ENCODE data around the gene WNT16. TPM values are rescaled to one million over a fixed set of nuclear protein-coding genes. Genes with fewer than 3 reads are reported as not detected.
A peak's percentile ranks its signal among the peaks of the same experiment; 100 is the strongest.

WNT16 gene
- total RNA-seq, 1 donor from 2014 or later = not detected

DNA sequence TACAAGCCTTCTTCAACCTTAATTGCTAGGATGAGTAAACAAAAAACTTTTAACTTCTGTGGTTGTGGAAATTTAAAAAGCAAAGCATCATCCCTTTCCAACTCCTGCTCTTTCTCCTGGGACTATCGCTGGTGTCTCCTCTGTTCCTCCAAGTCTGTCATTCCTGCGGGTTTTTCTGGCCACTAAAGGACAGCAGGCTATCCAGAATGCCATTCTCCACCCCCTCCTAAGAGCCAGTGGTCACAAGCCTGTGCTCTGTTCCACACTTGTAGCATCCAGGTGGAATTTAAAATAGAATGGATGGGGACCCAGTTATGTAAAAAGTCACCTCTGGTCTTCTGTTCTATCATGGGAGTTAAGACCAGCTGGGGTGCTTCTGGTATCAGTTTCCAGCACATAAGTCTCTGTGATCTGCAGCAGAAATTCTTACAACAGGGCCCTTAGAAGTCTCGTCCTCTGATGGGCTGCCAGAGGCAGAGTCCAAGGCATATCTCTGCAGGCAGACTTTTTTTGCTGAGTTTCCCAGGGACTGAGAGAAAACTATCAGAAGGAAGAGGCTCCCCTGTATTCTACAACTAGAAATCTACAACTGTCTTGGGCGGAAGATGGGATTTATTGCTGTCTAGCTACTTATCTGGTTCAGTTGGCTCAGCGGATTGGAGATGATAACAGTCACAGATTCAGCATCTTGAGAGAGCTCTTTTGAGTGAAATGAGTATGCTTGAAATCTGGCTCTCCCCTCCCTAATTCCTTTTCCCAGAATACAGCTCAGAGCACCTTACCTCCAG, 5.1 kb upstream of the WNT16 start:
- H3K27me3 Mint-ChIP-seq = peaks cover 30% of the 10 kb centered on the region
- DNase-seq (ENCODE audit: low spot score, unreplicated experiment) = no peak
- H3K36me3 Mint-ChIP-seq (ENCODE audit: insufficient read depth) = no peaks in the 10 kb centered on the region
- H3K4me1 Mint-ChIP-seq (ENCODE audit: low read depth) = peaks cover 6% of the 10 kb centered on the region
- no peak overlapping the region for H3K27ac Mint-ChIP-seq
- TF ChIP-seq, protein P1, sequence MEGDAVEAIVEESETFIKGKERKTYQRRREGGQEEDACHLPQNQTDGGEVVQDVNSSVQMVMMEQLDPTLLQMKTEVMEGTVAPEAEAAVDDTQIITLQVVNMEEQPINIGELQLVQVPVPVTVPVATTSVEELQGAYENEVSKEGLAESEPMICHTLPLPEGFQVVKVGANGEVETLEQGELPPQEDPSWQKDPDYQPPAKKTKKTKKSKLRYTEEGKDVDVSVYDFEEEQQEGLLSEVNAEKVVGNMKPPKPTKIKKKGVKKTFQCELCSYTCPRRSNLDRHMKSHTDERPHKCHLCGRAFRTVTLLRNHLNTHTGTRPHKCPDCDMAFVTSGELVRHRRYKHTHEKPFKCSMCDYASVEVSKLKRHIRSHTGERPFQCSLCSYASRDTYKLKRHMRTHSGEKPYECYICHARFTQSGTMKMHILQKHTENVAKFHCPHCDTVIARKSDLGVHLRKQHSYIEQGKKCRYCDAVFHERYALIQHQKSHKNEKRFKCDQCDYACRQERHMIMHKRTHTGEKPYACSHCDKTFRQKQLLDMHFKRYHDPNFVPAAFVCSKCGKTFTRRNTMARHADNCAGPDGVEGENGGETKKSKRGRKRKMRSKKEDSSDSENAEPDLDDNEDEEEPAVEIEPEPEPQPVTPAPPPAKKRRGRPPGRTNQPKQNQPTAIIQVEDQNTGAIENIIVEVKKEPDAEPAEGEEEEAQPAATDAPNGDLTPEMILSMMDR (IDR thresholded peaks at IDR 0.05; ENCODE audit: unreplicated experiment) = no peak
- H3K4me3 Mint-ChIP-seq (ENCODE audit: low read depth) = no peak overlapping the region
- no peaks in the 10 kb centered on the region for H3K9me3 Mint-ChIP-seq (ENCODE audit: low read depth)

DNA sequence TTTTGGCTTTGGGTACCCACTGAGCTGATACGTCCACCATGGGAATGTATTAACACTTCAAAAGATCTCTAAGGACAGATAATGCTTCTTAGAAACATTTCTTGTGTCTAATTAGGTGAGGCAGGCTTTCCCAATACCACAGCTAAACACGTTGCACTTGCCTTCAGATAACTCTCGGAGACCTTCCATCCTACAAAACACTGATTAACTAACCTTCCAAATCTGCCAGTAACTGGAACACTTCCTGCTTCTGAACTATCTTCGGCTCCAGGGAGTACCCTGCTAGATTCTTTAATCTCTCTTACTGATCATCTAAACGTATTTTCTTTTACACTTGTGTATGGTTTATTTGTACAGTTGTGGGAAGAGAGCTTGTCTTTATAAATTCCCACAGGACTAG, 1.1 kb upstream of the WNT16 start:
- Mint-ChIP-seq H3K4me3 (ENCODE audit: low read depth) (no peak overlapping the region), H3K27ac (no peak overlapping the region), H3K27me3 (peaks cover 57% of the 10 kb centered on the region), H3K9me3 (ENCODE audit: low read depth) (no peaks in the 10 kb centered on the region), H3K4me1 (ENCODE audit: low read depth) (peaks cover 14% of the 10 kb centered on the region), H3K36me3 (ENCODE audit: insufficient read depth) (no peaks in the 10 kb centered on the region)
- TF ChIP-seq, protein P1 (IDR thresholded peaks at IDR 0.05; ENCODE audit: unreplicated experiment) = no peak
- DNase-seq (ENCODE audit: low spot score, unreplicated experiment) = no peak

DNA sequence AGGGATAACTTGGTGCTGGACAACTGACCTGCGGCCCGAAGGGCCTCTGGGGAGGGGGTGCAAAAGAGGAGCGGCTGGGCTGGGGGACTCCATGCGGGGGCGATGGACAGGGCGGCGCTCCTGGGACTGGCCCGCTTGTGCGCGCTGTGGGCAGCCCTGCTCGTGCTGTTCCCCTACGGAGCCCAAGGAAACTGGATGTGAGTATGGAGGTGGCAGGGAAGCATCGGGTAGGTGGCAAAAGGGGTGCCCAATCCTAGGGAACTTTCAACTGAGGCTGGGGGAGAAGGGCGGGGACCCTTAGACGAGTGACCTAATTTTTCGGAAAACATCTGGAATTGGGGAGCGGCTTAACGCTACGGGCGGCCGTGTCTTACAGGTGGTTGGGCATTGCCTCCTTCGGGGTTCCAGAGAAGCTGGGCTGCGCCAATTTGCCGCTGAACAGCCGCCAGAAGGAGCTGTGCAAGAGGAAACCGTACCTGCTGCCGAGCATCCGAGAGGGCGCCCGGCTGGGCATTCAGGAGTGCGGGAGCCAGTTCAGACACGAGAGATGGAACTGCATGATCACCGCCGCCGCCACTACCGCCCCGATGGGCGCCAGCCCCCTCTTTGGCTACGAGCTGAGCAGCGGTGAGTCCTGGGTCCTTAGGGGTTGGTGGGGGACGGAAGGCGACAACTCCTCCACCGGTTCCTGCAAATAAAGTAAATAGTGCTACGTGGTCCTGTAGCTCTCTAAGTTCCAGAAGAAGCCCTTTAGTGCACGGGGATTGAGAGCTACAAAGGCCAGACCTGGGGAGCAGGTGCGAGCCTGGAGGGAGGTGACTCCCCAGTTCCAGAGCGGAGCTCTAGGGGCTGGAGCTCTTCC, 622 bp downstream of the WNT16 start:
- peaks cover 57% of the 10 kb centered on the region for H3K27me3 Mint-ChIP-seq
- TF ChIP-seq, protein P1 (IDR thresholded peaks at IDR 0.05; ENCODE audit: unreplicated experiment) = no peak
- no peaks in the 10 kb centered on the region for H3K9me3 Mint-ChIP-seq (ENCODE audit: low read depth)
- H3K4me3 Mint-ChIP-seq (ENCODE audit: low read depth) = peak overlapping the region; percentile 67
- no peaks in the 10 kb centered on the region for H3K36me3 Mint-ChIP-seq (ENCODE audit: insufficient read depth)
- no peak overlapping the region for H3K27ac Mint-ChIP-seq
- peaks cover 14% of the 10 kb centered on the region for H3K4me1 Mint-ChIP-seq (ENCODE audit: low read depth)
- DNase-seq (ENCODE audit: low spot score, unreplicated experiment) = peak; percentile 24

DNA sequence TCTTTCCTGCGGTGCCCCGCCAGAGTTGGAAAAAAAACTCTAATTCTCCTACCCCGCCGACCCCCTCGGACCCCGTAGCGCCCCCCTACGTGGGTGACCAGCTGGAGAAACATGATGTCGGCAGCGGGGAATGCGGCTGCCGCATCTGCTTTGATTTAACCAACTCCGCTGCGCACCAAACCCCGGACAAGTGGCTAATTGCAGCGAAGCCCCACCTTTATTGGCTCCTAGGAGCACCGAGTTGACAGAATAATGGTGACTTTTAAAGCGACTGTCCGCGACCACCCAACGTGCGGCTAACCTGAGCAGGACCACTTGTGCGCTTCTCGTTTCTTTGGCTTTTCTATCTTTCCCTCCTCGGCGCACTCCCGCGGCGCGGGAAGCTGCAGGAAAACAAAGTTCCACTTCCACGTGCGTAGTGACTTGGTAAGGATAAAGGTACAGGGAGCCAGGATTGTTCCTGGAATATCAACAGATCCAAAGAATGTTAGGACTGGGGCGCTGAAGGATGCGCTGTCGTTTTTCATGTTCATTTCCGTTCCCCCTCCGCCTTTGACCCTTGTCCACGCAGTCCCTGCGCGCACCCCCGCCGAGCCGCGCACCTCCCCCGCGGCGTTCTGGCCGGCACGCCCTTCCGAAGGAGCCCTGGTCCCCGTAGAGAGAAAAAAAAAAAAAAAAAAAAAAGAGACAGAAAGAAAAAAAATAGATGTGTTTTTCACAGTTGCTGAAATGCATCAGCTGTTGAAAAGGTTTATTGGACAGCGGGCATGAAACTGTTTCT, 1.4 kb downstream of the WNT16 start:
- H3K4me3 Mint-ChIP-seq (ENCODE audit: low read depth) = peak overlapping the region; percentile 67
- DNase-seq (ENCODE audit: low spot score, unreplicated experiment) = no peak
- H3K4me1 Mint-ChIP-seq (ENCODE audit: low read depth) = peaks cover 14% of the 10 kb centered on the region
- H3K36me3 Mint-ChIP-seq (ENCODE audit: insufficient read depth) = no peaks in the 10 kb centered on the region
- H3K9me3 Mint-ChIP-seq (ENCODE audit: low read depth) = no peaks in the 10 kb centered on the region
- peaks cover 56% of the 10 kb centered on the region for H3K27me3 Mint-ChIP-seq
- H3K27ac Mint-ChIP-seq = no peak overlapping the region
- TF ChIP-seq, protein P1 (IDR thresholded peaks at IDR 0.05; ENCODE audit: unreplicated experiment) = no peak

DNA sequence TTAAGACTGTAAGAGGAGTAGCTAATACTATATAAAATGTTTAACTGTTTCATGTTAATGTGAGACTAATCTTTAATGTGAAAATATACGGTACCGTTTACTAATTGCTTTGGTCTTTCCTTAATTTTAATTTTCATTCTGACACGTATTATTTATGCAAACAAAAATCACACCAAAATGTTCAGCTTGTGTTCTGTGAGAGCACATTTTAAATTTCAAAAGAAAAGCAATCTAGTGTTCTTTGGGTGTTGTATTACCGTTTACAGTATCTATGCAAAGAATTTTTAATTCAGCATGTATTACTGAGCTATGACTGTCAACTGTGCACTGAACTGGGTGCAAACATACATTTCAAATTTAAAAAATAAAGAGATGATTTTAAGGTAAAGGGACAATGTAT, 2.2 kb downstream of the WNT16 start:
- H3K27ac Mint-ChIP-seq = no peak overlapping the region
- H3K4me1 Mint-ChIP-seq (ENCODE audit: low read depth) = peaks cover 14% of the 10 kb centered on the region
- DNase-seq (ENCODE audit: low spot score, unreplicated experiment) = no peak
- no peaks in the 10 kb centered on the region for H3K9me3 Mint-ChIP-seq (ENCODE audit: low read depth)
- TF ChIP-seq, protein P1 (IDR thresholded peaks at IDR 0.05; ENCODE audit: unreplicated experiment) = no peak
- no peak overlapping the region for H3K4me3 Mint-ChIP-seq (ENCODE audit: low read depth)
- peaks cover 54% of the 10 kb centered on the region for H3K27me3 Mint-ChIP-seq
- H3K36me3 Mint-ChIP-seq (ENCODE audit: insufficient read depth) = no peaks in the 10 kb centered on the region

All from progenitor cell of endocrine pancreas (in vitro differentiated cells).